HG03066 (cell line): ENCODE data around the gene DYNC1LI1.
"Not testable (repeated sequence)": the region's sequence is repeated elsewhere in the genome, so short reads cannot be mapped to it uniquely, and the experiment has no call there.

ENCODE experiments used
- ATAC-seq: cut with Tn5 transposase; IDR thresholded peaks from one replicate; pipeline ENCODE4 v1.9.1; 2021; ENCODE audit warnings: low read depth; ENCODE audit not compliant: unreplicated experiment

Gene DYNC1LI1

DNA sequence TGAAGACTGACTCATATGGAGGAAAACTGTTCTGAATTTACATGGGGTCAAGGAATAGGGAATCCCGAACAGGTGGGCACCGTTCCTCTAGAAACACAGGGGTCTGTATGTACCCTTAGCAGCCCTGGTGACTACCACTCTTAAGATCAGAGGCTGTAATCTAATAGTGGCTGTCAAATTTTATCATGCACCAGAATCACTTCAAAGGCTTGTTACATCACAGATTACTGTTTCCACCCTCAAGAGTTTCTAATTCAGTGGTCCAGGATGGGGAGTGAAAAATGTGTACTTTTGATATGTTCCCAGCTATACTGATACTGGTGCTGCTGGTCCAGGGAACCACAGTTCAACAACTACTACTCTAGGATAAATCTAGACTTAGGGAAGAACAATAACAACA is 27.9 kb downstream of the DYNC1LI1 start:
- no peak for ATAC-seq

DNA sequence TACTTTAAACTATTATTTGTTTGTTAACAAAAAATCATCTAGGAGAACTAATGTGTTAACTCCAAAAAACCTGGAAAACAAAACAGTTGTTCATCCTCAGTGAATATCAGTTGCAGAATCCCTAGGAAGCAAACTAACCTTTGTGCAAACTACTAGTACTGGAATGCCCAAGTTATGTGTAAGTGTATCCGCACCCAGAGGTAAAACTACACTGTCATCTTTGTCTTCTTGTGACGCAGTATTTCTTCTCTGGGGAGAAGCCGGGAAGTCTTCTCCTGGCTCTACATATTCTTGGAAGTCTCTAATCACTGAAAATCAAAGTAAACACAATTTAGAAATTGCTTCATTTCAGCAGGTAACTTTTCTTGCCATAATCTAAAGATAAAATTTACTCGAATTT is 29.8 kb downstream of the DYNC1LI1 start:
- ATAC-seq: no peak

DNA sequence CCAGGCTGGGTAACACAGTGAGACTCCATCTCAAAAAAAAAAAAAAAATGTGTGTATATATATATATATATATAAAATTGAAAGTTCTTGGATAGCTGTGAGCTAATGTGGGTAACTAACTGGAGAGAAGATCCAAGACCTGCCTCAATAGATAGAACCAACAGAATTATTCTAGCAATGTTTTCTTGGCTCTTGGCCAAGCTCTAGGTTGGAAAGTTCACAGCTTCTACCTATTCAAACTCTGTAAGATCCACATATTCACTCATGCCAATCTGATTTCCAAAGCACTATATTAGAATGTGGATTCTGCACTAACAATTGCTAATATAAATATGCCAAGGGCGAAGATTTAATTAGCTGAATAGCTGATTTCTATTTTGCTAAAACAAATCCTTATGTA is 38.2 kb downstream of the DYNC1LI1 start:
- ATAC-seq: no peak

DNA sequence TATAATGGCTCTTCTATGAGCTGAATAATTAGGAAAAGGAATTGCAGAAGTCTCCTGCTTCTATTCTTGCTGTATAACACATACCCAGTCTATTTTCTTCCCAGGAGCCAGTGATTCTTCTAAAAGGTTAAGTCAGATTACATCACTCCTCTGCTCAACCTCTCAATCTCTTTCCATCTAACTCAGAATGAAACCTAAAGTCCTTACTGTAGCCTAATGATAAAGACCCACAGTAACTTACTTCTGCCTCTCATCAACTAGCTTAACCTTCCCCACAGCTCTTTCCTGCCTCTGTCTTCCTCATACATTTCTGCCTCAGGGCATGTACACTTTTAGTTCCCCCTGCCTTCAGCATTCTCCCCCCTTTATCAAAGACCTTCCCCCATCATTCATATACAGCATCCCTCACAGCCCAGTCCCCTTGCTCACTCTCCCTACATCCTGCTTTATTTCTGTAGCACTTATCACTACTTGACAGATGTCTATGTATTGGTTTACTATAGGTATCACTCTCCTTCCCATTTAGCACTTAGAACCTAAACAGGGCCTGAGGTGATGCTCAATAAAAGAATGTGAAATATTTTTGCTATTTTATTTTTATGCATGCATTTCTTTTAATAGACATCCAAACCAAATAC is 39.5 kb downstream of the DYNC1LI1 start:
- ATAC-seq: no peak

DNA sequence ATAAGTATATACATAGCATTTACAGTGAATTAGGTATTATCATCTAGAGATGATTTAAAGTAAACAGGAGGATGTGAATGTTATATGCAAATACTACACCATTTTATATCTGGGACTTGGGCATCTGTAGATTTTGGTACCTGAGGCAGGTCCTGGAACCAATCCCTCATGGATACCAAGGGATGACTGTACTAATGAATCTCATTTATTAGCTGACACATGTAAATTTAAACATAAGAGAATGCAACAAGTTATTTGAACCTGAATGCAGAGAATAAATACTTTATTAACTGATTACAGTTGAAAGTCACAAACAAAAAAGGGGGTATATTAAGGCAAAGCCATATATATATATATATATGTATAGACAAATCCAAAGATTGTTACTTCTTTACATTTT is 44.9 kb downstream of the DYNC1LI1 start:
- ATAC-seq: no peak

DNA sequence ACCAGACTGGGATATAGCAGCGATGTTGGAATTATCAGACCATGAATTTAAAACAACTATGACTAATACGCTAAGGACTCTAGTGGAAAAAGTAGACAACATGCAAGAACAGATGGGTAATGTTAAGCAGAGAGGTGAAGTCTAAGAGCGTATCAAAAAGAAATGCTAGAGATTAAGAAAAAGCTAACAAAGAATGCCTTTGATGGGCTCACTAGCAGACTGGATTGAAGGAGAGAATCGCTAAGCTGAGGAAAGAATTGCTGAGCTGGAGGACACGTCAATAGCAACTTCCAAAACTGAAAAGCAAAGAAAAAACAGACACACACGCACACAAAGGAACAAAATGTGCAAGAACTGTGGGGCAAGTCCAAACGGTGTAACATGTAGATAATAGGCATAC is 48.0 kb downstream of the DYNC1LI1 start:
- ATAC-seq: no peak

DNA sequence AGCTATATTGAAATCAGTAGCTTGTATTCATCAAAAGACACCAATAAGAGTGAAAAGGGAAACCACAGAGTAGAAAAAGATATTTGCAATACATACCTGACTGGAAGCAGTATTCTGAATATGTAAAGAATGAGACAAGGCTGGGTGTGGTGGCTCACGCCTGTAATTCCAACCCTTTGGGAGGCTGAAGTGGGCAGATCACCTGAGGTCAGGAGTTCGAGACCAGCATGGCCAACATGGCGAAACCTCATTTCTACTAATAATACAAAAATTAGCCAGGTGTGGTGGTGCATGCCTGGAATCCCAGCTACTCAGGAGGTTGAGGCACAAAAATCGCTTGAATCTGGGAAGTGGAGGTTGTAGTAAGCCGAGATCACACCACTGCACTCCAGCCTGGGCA is 51.7 kb downstream of the DYNC1LI1 start:
- ATAC-seq: not testable (repeated sequence)

DNA sequence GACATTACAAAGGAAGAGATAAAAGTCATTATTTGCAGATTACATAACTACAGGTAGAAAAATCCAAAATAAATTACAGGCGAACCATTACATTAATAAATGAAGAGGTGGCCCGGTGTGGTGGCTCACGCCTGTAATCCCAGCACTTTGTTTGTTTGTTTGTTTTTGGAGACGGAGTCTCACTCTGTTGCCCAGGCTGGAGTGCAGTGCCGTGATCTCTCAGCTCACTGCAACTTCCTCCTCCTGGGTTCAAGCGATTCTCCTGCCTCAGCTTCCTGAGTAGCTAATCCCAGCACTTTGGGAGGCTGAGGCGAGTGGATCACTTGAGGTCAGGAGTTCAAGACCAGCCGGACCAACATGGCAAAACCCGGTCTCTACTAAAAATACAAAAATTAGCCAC is 53.9 kb downstream of the DYNC1LI1 start:
- peak; percentile 30 for ATAC-seq

DNA sequence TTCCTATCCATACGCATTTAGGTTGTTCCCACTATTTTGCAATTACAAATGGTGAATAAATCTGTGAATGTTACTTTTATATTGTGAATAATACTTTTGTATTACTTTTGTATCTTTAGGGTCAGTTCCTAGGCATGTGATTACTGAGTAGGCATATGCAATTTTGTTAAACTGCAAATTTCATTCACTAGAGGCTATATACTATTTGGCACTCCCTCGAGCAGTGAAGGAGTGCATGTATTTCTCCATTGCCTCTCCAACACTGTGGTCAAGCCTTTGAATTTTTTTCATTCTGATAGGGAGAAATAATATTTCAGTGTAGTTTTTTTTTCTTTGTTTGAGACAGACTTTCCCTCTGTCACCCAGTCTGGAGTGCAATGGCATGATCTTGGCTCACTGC is 59.7 kb downstream of the DYNC1LI1 start:
- no peak for ATAC-seq

DNA sequence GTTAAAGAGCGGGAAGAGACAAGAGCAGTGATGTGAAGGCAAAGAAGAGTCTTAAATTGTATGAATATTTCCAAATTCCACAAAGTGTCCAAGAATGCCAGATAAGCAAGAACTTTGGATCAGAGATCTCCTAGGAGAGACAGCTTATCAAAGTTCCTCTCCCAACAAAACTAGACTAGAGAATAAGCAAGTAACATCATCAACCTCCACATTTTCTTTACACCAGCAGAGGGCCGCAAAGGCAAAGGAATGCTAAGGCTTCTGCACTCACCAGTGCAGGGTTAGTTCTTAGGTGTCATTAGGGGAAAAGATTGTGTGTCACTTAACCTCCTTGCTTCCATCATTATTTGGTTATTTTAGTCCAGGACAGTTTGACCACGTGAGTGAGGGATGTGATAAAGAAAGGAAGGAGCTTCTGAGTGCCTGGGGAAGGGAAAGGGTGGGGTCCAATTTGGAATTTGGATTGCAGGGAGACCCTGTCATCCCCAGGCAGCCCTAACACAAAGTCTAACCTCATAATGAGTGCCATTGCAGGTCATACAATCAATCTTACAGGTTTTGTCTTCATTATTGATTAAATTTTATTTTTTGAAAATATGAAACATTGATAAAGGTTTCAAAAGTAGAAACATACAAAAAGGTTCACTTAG is 60.5 kb downstream of the DYNC1LI1 start:
- ATAC-seq: peak; percentile 87

DNA sequence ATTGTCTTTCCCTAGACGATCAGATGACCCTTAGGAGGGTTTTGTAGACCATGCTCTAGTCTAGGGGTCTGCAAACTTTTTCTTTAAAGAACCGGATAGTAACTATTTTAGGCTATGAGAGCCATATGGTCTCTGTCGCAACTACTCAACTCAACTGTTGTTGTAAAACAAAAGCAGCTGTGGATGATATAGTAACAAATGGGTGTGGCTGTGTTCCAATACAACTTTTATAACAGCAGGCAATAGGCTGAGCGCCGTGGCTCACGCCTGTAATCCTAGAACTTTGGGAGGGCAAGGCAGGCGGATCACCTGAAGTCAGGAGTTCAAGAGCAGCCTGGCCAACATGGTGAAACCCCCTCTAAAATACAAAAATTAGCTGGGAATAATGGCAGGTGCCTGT is 61.9 kb downstream of the DYNC1LI1 start:
- no peak for ATAC-seq

DNA sequence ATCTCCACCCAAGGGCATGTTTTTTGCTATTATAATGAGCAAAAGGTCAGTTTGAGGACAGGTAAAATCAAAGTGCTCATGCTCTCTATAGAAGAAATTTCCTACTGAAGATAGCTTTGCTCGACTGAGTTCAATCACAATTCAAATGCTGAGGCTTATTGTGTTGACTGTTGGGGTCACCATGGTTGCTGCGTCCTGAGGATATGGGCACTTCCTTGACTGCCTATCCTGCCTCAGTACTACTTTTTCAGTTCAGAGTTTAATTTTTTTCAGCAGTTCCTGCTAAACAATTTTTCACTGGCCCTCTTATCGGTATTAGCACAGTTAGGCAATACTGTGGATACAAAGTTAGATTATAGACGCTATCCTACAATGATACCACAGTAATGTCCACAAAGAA is 64.2 kb downstream of the DYNC1LI1 start:
- no peak for ATAC-seq

DNA sequence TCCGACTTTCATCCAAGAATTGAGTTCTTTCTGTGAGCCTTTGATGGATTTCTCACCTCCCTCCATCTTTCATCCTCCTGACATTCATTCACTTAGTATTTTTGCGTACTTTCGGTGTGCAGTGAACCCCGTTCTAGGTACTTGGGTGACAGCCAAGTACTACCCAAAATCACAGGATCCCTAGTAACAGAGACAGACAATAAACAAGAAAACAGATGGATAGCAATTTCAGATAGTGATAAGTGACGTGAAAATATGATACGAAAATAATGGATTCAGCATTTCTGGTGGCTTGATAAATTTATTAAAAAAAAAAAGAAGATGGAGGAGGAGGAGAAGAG is 67.7 kb downstream of the DYNC1LI1 start:
- peak; percentile 6 for ATAC-seq

DNA sequence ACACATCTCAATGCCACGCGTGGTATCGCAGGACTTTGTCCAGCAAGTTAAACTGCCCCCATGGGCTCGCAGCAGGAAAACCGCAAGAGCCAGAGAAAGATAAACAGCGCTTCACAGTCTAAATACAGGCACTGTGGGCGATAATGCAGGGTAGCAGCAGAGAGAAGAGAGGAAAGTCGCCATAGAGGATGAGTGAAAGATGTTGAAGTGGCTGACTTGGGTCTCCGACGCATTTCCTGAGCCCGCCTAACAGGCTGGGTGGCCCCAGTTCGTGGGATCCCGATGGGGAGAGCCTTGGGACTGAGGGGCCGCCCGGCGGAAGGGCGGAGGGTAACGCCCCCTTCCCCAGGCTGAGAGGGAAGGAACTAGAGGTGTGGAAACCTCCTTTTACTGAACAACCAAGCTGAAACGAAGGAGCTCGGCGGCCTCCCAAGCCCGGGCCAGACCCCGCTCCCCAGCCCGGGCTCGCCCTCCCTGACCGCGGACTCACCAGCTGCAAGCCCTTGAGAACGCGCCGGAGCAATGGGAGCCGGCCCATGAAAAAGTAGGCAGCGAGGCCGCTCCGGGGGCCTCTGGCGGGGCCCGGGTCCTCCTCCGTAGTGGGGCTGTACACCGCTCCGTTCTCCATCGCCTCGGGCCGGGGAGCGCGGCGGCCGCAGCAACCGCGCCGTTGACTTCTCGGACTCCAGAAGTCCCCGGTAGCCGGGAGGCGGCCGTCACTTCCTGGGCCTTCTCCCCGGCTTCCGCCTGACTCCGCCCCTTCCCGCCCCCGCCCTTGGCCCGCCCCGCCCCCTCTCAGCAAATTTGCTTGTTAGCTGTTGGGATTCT is 68.3 kb downstream of the DYNC1LI1 start, which contains the start of gene CMTM6:
Gene CMTM6, minus strand, starts transcription at position 735 of the 828 bp plus-strand sequence. Its CDS starts 107 bp downstream, at position 628.
- peak; percentile 76 for ATAC-seq

DNA sequence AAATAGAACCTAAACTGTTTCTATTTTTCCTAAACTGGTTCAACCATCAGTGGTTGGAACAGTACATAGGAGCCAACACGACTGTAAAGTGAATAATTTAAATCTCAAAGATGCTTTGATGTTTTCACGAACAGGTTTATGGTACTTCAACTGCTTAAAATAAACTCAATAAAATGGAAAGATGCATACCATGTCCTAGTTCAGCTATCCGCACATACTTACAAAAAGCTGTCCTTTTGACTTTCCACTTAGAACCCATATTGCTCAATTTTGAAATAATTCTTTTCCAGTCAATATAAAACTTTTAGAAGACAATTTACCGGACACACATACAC is 68.9 kb downstream of the DYNC1LI1 start:
- peak; percentile 4 for ATAC-seq

DNA sequence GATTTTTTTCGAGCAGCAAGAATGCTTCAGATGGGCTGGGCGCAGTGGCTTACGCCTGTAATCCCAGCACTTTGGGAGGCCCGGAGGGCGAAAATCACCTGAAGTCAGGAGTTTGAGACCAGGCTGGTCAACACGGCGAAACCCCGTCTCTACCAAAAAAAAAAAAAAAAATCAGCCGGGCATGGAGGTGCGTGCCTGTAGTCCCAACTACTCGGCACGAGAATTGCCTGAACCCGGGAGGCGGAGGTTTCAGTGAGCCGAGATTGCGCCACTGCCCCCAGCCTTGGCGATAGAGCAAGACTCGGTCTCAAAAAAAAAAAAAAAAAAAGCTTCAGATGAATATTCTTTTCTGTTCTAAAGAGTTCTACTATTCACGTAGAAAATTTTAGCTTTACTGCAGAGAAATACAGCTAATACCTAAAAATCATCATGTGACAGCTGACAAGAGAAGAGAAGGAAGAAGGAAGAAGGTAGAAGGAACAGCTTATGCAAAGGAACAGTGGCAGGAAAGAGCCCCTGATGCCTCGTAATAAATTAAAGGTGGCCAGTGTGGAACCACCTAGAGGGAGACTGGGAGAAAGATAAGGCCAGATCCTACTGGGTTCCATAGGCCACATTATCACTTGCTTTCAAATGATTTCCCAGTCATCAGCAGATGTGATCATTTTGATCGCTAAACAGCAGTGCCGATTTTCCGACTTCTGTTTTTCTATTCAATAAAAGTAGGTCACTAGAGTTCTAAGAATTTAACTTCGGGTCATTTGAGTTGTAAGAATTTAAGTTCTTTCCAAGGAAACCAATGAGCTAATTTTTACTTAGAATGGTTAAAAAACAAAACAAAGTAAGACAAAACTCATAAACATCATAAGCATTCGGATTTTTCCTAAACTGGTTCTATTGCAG is 69.5 kb downstream of the DYNC1LI1 start:
- ATAC-seq: no peak

DNA sequence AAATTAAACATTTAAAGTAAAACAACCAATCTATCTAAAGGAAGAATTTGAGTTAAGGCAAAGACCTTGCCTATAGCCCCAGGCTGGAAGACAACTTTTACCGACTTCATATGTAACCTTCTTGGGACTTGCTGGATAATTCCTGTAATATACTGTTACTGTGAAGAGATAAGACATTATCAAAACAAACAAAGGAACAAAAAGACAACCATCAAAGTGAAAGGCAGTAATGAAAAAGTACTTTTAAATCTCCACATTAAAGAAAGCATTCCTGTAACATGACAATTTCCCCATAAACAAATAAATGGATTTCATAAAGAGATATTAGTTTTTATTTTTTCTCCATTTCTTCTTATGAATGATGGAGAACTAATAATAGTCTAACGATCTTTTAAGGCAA is 70.4 kb downstream of the DYNC1LI1 start:
- ATAC-seq: no peak

DNA sequence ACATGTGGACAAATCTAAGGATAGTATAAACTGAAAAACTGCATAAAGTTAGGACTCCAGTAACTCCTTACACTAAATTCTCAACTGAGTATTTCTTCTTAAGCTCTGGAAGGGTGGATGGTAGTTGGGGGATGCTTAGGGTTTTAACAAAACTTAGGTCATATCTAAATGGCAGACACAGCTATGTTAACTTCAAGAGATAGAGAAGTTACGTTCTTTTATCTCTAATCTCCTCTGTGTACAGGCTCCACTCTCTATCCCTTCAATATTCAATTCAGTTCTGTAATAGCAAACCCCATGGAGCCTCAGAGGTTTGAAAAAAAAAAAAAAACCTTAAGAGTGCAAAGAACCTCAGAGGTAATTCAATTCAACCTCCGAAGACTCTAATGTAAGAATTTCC is 71.1 kb downstream of the DYNC1LI1 start:
- ATAC-seq: no peak

DNA sequence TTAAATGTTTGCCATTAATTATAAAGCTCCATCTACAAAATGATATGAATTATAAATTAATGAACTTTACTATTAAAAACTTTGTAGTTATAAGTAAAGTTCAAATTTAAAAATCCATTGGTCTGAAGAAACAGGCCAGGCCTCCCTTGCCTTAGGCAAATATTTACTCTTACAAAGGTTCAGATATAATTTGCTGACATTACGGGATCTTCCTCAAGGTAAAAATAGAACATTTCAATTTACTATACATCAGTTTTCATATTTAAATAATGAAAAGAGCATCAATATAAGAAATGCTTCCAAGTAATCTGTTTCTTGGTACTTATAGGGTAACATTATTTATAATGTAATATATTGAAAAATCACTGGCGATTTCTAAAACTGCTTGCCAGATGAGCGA is 71.7 kb downstream of the DYNC1LI1 start:
- ATAC-seq: no peak

DNA sequence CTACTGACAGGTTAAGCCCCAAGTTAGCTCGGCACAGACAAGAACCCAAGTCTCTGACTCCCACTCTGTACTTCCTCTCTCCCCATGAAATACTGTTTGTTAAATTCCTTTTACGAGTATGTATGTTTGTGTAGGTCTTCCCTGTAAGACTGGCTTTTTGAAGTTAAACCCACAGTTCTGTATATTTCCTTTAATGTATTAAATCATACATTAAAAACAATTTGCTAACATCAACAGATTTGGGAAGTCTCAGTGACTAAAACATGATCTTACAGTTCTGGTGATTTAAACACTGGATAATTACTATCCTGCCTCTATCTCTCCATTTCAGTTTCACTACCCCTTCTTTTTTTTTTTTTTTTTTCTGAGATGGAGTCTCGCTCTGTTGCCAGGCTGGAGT is 72.4 kb downstream of the DYNC1LI1 start:
- ATAC-seq: no peak

DNA sequence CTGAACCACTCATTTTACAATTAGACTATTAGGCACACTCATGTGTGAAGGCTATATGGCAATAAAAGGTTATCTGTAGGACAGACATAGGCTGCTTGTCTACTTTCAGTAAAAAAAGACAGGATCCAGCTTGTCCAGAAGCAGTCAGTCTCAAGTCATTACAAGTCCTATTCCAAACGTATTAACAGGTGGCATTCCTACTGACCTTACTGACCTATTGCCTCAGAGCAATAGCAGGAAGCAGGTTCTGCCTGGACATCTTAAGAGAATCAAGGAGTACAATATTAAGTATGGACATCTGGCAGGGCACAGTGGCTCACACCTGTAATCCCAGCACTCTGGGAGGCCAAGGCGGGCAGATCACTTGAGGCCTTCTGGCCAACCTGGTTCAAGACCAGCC is 75.0 kb downstream of the DYNC1LI1 start:
- ATAC-seq: no peak
